ENCODE results near the gene PSME1. TPM values are rescaled to one million over a fixed set of nuclear protein-coding genes. Genes with fewer than 3 reads are reported as not detected.
A peak's percentile ranks its signal among the peaks of the same experiment; 100 is the strongest.

PSME1 gene
- total and polyA plus RNA-seq, 2 of the 13 experiments (the other 11 are each of a cell fraction or from before 2014, with no cell fraction given): 159 to 608 TPM

DNA sequence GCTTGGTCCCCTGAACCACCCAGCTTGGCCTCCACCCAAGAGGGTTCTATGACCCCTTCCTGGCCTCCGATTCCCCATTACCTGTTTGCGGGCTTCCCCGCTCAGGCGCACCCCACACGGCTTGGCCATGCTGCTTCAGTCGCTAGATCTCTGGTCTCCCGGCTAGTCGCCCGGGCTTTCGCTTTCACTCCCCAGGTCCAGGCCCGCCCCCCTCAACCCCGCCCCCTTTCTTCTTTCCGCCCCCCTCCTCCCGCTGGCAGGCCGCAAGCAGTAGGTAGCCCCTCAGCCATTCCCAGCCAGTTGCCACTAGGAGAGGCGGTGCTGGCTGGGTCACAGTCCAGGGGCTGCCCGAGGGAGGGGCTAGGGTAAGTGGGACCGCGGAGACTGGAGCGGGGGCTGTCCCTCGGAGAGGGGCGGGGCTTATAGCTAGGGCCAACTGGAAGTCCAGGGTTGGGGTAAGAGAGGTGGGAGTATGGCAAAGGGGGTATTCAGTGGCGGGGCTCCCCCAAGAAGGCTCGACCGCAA is 10.5 kb downstream of the PSME1 start, which contains the start of gene PSME2 (continued):
- TF ChIP-seq CHCHD3 (CRISPR knock-in tag; IDR thresholded peaks at IDR 0.05) (no peak; the same call in 1 of the 2 replicates), MIXL1 (CRISPR knock-in tag; IDR thresholded peaks at IDR 0.05) (peak; percentile 11; the same call in 1 of the 2 replicates), FIP1L1 (IDR thresholded peaks at IDR 0.05; ENCODE audit: borderline replicate concordance, insufficient read depth, low read depth, low read length) (no peak), FOXM1 (CRISPR knock-in tag; IDR thresholded peaks at IDR 0.05) (no peak), MYNN (CRISPR knock-in tag; IDR thresholded peaks at IDR 0.05; ENCODE audit: low read depth) (no peak), PTBP1 (IDR thresholded peaks at IDR 0.05; ENCODE audit: low read depth, low read length, poor library complexity, severe bottlenecking) (peak; percentile 90), NFYB (CRISPR knock-in tag; IDR thresholded peaks at IDR 0.05) (peak; percentile 61), ZNF841 (CRISPR knock-in tag; IDR thresholded peaks at IDR 0.05; ENCODE audit: borderline replicate concordance) (no peak), SMAD3 (CRISPR knock-in tag; IDR thresholded peaks at IDR 0.05) (no peak; the same call in 1 of the 2 replicates), ARID2 (CRISPR knock-in tag; IDR thresholded peaks at IDR 0.05; ENCODE audit: borderline replicate concordance) (no peak), CHD2 (IDR thresholded peaks at IDR 0.05; ENCODE audit: low read depth, low read length) (peak; percentile 59), LCORL (IDR thresholded peaks at IDR 0.05) (no peak), LCORL (CRISPR knock-in tag; IDR thresholded peaks at IDR 0.05) (no peak), FOSL2 (CRISPR knock-in tag; IDR thresholded peaks at IDR 0.05) (peak; percentile 36), ZNF382 (CRISPR knock-in tag; IDR thresholded peaks at IDR 0.05; ENCODE audit: borderline replicate concordance) (no peak), RCOR2 (CRISPR knock-in tag; IDR thresholded peaks at IDR 0.05) (no peak), ZFP41 (CRISPR knock-in tag; IDR thresholded peaks at IDR 0.05; ENCODE audit: borderline replicate concordance) (0 out of 2 replicates have a peak, but pooled peaks have one; percentile 16), ZMAT3 (CRISPR knock-in tag; conservative IDR thresholded peaks at IDR 0.05) (peak; percentile 97; the same call in 1 of the 2 replicates), KLF13 (CRISPR knock-in tag; IDR thresholded peaks at IDR 0.05) (no peak), SOX6 (IDR thresholded peaks at IDR 0.05) (no peak), SOX6 (CRISPR knock-in tag; IDR thresholded peaks at IDR 0.05) (peak; percentile 80)
- TF ChIP-seq, protein P1, sequence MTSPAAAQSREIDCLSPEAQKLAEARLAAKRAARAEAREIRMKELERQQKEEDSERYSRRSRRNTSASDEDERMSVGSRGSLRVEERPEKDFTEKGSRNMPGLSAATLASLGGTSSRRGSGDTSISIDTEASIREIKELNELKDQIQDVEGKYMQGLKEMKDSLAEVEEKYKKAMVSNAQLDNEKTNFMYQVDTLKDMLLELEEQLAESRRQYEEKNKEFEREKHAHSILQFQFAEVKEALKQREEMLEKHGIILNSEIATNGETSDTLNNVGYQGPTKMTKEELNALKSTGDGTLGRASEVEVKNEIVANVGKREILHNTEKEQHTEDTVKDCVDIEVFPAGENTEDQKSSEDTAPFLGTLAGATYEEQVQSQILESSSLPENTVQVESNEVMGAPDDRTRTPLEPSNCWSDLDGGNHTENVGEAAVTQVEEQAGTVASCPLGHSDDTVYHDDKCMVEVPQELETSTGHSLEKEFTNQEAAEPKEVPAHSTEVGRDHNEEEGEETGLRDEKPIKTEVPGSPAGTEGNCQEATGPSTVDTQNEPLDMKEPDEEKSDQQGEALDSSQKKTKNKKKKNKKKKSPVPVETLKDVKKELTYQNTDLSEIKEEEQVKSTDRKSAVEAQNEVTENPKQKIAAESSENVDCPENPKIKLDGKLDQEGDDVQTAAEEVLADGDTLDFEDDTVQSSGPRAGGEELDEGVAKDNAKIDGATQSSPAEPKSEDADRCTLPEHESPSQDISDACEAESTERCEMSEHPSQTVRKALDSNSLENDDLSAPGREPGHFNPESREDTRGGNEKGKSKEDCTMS (CRISPR knock-in tag; conservative IDR thresholded peaks at IDR 0.05): peak; percentile 92
- TF ChIP-seq, protein P2, sequence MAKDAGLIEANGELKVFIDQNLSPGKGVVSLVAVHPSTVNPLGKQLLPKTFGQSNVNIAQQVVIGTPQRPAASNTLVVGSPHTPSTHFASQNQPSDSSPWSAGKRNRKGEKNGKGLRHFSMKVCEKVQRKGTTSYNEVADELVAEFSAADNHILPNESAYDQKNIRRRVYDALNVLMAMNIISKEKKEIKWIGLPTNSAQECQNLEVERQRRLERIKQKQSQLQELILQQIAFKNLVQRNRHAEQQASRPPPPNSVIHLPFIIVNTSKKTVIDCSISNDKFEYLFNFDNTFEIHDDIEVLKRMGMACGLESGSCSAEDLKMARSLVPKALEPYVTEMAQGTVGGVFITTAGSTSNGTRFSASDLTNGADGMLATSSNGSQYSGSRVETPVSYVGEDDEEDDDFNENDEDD (CRISPR knock-in tag; IDR thresholded peaks at IDR 0.05; ENCODE audit: borderline replicate concordance): peak; percentile 47; the same call in 1 of the 2 replicates
- TF ChIP-seq, protein P3, sequence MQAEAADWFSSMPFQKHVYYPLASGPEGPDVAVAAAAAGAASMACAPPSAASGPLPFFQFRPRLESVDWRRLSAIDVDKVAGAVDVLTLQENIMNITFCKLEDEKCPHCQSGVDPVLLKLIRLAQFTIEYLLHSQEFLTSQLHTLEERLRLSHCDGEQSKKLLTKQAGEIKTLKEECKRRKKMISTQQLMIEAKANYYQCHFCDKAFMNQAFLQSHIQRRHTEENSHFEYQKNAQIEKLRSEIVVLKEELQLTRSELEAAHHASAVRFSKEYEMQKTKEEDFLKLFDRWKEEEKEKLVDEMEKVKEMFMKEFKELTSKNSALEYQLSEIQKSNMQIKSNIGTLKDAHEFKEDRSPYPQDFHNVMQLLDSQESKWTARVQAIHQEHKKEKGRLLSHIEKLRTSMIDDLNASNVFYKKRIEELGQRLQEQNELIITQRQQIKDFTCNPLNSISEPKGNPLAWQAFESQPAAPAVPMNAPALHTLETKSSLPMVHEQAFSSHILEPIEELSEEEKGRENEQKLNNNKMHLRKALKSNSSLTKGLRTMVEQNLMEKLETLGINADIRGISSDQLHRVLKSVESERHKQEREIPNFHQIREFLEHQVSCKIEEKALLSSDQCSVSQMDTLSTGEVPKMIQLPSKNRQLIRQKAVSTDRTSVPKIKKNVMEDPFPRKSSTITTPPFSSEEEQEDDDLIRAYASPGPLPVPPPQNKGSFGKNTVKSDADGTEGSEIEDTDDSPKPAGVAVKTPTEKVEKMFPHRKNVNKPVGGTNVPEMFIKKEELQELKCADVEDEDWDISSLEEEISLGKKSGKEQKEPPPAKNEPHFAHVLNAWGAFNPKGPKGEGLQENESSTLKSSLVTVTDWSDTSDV (CRISPR knock-in tag; IDR thresholded peaks at IDR 0.05): no peak
- TF ChIP-seq, protein P4, sequence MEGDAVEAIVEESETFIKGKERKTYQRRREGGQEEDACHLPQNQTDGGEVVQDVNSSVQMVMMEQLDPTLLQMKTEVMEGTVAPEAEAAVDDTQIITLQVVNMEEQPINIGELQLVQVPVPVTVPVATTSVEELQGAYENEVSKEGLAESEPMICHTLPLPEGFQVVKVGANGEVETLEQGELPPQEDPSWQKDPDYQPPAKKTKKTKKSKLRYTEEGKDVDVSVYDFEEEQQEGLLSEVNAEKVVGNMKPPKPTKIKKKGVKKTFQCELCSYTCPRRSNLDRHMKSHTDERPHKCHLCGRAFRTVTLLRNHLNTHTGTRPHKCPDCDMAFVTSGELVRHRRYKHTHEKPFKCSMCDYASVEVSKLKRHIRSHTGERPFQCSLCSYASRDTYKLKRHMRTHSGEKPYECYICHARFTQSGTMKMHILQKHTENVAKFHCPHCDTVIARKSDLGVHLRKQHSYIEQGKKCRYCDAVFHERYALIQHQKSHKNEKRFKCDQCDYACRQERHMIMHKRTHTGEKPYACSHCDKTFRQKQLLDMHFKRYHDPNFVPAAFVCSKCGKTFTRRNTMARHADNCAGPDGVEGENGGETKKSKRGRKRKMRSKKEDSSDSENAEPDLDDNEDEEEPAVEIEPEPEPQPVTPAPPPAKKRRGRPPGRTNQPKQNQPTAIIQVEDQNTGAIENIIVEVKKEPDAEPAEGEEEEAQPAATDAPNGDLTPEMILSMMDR (CRISPR knock-in tag; IDR thresholded peaks at IDR 0.05): peak; percentile 47

All from HepG2 (cell line).